Measurements from ENCODE around the gene CBR4.

DNA sequence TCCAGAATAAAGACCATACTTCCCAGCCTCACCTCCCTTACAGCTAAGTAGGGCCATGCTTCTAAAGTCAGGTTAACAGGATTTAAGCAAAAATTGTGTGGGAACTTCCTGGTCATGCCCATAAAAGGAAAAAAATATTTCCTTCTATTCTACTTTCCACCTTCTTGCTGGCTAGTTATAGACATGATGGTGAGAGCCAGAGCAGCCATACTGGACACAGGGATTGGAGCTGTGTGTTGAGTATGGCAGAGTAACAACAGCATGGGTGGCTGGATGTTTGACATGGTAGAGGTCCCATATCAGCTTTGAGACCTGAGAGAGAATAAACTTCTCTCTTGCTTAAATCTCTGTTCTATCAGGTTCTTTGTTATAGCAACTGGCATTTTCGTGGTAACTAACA is 15.1 kb upstream of the CBR4 start:
- no peak for TF ChIP-seq POLR2A (IDR thresholded peaks at IDR 0.05)
- TF ChIP-seq, protein P1, sequence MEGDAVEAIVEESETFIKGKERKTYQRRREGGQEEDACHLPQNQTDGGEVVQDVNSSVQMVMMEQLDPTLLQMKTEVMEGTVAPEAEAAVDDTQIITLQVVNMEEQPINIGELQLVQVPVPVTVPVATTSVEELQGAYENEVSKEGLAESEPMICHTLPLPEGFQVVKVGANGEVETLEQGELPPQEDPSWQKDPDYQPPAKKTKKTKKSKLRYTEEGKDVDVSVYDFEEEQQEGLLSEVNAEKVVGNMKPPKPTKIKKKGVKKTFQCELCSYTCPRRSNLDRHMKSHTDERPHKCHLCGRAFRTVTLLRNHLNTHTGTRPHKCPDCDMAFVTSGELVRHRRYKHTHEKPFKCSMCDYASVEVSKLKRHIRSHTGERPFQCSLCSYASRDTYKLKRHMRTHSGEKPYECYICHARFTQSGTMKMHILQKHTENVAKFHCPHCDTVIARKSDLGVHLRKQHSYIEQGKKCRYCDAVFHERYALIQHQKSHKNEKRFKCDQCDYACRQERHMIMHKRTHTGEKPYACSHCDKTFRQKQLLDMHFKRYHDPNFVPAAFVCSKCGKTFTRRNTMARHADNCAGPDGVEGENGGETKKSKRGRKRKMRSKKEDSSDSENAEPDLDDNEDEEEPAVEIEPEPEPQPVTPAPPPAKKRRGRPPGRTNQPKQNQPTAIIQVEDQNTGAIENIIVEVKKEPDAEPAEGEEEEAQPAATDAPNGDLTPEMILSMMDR (IDR thresholded peaks at IDR 0.05): no peak

Data from transverse colon (tissue), 3 donors.